Uterus (tissue), 4 donors: ENCODE results near the gene IL4I1. TPM values are rescaled to one million over a fixed set of nuclear protein-coding genes. Genes with fewer than 3 reads are reported as not detected.

Source experiments
- DNase-seq, 2 donors: peaks; one replicate each; pipeline ENCODE4 v3.0.0-alpha.2; 2019 to 2020
- H3K27ac ChIP-seq, 2 donors: fragments of 200-600 bp; sonication (generic); 1 replicate in 1 of 2; 2 replicates in 1 of 2; pipeline ENCODE4 v1.5.1; 2016 to 2018
- H3K27me3 ChIP-seq, 2 donors: fragments of 200-600 bp; sonication (generic); one replicate each; pipeline ENCODE4 v1.5.1; 2018 to 2019; ENCODE audit warnings: control low read depth in 1 of 2
- H3K36me3 ChIP-seq, 2 donors: fragments of 200-600 bp; sonication (generic); one replicate each; pipeline ENCODE4 v1.5.1; 2019; ENCODE audit warnings: control low read depth in 1 of 2
- H3K4me1 ChIP-seq, 2 donors: fragments of 200-600 bp; sonication (generic); one replicate each; pipeline ENCODE4 v1.5.1; 2018 to 2019; ENCODE audit warnings: control low read depth in 1 of 2
- H3K4me3 ChIP-seq, 2 donors: fragments of 200-600 bp; sonication (generic); 1 replicate in 1 of 2; 2 replicates in 1 of 2; pipeline ENCODE4 v1.5.1; 2018 to 2019; ENCODE audit warnings: mild to moderate bottlenecking in 1 of 2
- H3K9me3 ChIP-seq, 2 donors: fragments of 200-600 bp; sonication (generic); one replicate each; pipeline ENCODE4 v1.5.1; 2019; ENCODE audit warnings: control low read depth in 1 of 2
- CTCF ChIP-seq, 4 experiments: fragments of 200-600 bp in 2 of 4; fragments of 450-650 bp in 2 of 4; sonication (generic) in 2 of 4; IDR thresholded peaks; one replicate each; pipeline ENCODE4 v1.5.1; 2016 to 2019; ENCODE audit warnings: antibody characterized with exemption in 4 of 4, mild to moderate bottlenecking in 2 of 4, moderate library complexity in 1 of 4
- POLR2A ChIP-seq, 2 donors: fragments of 450-650 bp; IDR thresholded peaks; one replicate each; pipeline ENCODE4 v1.6.1; 2016; ENCODE audit warnings: antibody characterized with exemption in 2 of 2, mild to moderate bottlenecking in 1 of 2, moderate library complexity in 1 of 2
- intact Hi-C: fragments of 100-400 bp; cut with DNase I; formaldehyde crosslinking; loops from one replicate; pipeline ENCODE4 v1.15.1; 2023; ENCODE audit warnings: low total_unique reads
- total RNA-seq, 4 donors: library from RNA; depleted of rRNA in 3 of 4; stranded (reverse); fragments of >200 nt in 3 of 4; gene quantifications; one replicate each; pipeline versions ENCODE4 v1.1.0 to v1.2.4, GENCODE V29; 2014 to 2023
- donor health status: DM: yes; HTN: yes; CAD: no.

The IL4I1 gene
- total RNA-seq, 4 donors from 2014 or later, result 0.82 to 1.2 TPM; not detected in 2

GRCh38 chr19:49923055-49924003 lies 26.6 kb upstream of the IL4I1 start:
- H3K27ac ChIP-seq, result no peak overlapping the region
- H3K36me3 ChIP-seq, result no peaks in the 10 kb centered on the region
- H3K27me3 ChIP-seq, result no peaks in the 10 kb centered on the region
- no peak overlapping the region for H3K4me3 ChIP-seq
- no peaks in the 10 kb centered on the region for H3K4me1 ChIP-seq
- no peak for DNase-seq
- no peaks in the 10 kb centered on the region for H3K9me3 ChIP-seq
- TF ChIP-seq POLR2A (IDR thresholded peaks at IDR 0.05) (no peak), CTCF (IDR thresholded peaks at IDR 0.05) (no peak)
- intact Hi-C loops, result no loop called here

- no peak for TF ChIP-seq CTCF (IDR thresholded peaks at IDR 0.05)
- TF ChIP-seq POLR2A (IDR thresholded peaks at IDR 0.05), result no peak
- no peaks in the 10 kb centered on the region for H3K27me3 ChIP-seq
- DNase-seq, result no peak
- H3K4me3 ChIP-seq, result no peak overlapping the region
- H3K27ac ChIP-seq, result no peak overlapping the region
- intact Hi-C loops, result no loop called here
- no peaks in the 10 kb centered on the region for H3K36me3 ChIP-seq
- no peaks in the 10 kb centered on the region for H3K9me3 ChIP-seq
- no peaks in the 10 kb centered on the region for H3K4me1 ChIP-seq
These were observed 25.4 kb upstream of the IL4I1 start for GRCh38 chr19:49921871-49922795.

- Histone ChIP-seq H3K27ac (no peak overlapping the region), H3K9me3 (no peaks in the 10 kb centered on the region), H3K27me3 (no peaks in the 10 kb centered on the region), H3K4me1 (no peaks in the 10 kb centered on the region), H3K4me3 (no peak overlapping the region), H3K36me3 (no peaks in the 10 kb centered on the region)
- intact Hi-C loops, result no loop called here
- no peak for TF ChIP-seq POLR2A (IDR thresholded peaks at IDR 0.05)
- TF ChIP-seq CTCF (IDR thresholded peaks at IDR 0.05), result no peak
- no peak for DNase-seq
These were observed 24.1 kb upstream of the IL4I1 start for GRCh38 chr19:49920624-49921363.

- peaks cover 0 to 3% of the 10 kb centered on the region in 2 donors for H3K4me1 ChIP-seq
- H3K9me3 ChIP-seq, result no peaks in the 10 kb centered on the region
- no peaks in the 10 kb centered on the region for H3K27me3 ChIP-seq
- intact Hi-C loops, result no loop called here
- no peak for DNase-seq
- H3K36me3 ChIP-seq, result no peaks in the 10 kb centered on the region
- no peak overlapping the region for H3K4me3 ChIP-seq
- TF ChIP-seq CTCF (IDR thresholded peaks at IDR 0.05) (no peak), POLR2A (IDR thresholded peaks at IDR 0.05) (no peak)
- H3K27ac ChIP-seq, result no peak overlapping the region
These were observed 21.4 kb upstream of the IL4I1 start for GRCh38 chr19:49918089-49918488.
